ENCODE results near the gene SLC19A1.
"Not testable (repeated sequence)": the region's sequence is repeated elsewhere in the genome, so short reads cannot be mapped to it uniquely, and the experiment has no call there.

Gene SLC19A1

GRCh38 chr21:45572783-45573451 is 30.7 kb upstream of the SLC19A1 start:
- DNase-seq (ENCODE audit: low read depth) = no peak
- no peak overlapping the region for H3K4me3 ChIP-seq (ENCODE audit: low read length)
- no peak for TF ChIP-seq CTCF (conservative IDR thresholded peaks at IDR 0.05; ENCODE audit: low read length)

GRCh38 chr21:45572231-45572630 is 30.0 kb upstream of the SLC19A1 start:
- DNase-seq (ENCODE audit: low read depth) = no peak
- TF ChIP-seq CTCF (conservative IDR thresholded peaks at IDR 0.05; ENCODE audit: low read length) = no peak
- no peak overlapping the region for H3K4me3 ChIP-seq (ENCODE audit: low read length)

DNA sequence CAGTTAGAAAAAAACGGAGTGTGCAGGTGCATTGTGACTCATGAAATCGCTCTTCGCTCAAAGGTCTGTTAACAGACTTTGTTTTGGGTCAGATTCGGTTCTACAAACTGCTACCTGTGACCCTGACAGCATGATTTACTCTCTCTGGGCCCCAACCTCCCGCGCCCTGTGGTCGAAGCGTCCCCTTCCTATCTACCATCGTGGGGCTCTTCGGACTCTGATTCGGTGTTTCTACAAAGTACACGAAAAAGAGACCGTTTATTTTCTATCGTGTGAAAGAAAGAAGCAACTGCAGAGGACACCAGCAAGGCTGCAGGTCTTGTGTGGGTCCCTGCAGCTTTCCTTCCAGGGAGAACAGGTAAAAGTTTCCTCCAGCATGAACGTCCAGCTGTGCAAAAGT is 29.4 kb upstream of the SLC19A1 start:
- H3K4me3 ChIP-seq (ENCODE audit: low read length) = no peak overlapping the region
- TF ChIP-seq CTCF (conservative IDR thresholded peaks at IDR 0.05; ENCODE audit: low read length) = no peak
- DNase-seq (ENCODE audit: low read depth) = no peak

DNA sequence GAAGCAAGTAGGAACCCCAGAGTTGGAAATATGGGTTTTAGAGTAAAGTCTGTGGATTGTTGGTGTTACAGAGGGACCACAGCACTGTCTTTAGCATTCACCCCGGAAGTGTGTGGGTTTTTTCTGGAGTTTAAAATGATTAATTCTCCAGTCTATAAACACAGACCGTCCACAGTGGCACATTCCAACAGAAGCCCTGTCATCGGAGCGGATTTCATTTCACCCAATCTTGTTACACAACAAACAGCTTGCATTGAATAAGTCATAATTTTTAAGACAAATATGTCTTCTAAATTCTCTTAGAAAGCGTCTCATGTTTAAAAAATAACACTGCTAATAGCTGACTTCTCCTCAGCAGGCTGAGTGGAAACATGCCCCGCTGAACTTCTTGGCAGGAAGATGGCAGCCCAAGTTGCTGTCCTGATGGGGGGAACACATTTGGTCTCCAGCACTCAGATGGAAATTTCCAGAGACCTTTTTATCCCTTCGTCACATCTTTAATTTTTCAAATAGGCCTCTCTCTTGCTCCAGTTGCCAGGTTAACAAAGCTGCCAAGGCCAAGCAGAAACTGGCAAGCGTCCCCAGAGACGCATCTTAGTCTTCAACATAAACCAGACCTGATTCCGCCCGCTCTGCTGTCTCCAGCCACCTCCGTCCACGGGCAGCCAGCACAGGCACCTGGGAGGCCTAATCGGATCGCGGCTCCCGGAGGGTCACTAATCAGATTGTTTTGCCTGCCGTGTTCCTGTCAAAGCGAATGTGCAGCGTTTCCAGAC is 28.8 kb upstream of the SLC19A1 start:
- H3K4me3 ChIP-seq (ENCODE audit: low read length) = no peak overlapping the region
- TF ChIP-seq CTCF (conservative IDR thresholded peaks at IDR 0.05; ENCODE audit: low read length) = no peak
- peak; percentile 81 for DNase-seq (ENCODE audit: low read depth)

DNA sequence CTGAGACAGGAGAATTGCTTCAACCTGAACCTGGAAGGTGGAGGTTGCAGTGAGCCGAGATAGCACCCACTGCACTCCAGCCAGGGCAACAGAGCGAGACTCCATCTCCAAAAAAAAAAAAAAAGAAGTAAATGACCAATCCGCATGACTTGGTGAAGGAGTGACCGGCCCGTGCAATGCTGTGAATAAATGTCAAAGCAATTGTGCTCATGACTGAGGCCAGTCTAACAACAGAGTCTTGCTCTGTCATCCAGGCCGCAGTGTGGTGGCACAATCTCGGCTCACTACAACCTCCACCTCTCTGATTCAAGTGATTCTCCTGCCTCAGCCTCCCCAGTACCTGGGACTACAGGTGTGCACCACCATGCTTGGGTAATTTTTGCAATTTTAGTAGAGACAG is 27.8 kb upstream of the SLC19A1 start:
- no peak overlapping the region for H3K4me3 ChIP-seq (ENCODE audit: low read length)
- DNase-seq (ENCODE audit: low read depth) = no peak
- TF ChIP-seq CTCF (conservative IDR thresholded peaks at IDR 0.05; ENCODE audit: low read length) = no peak

DNA sequence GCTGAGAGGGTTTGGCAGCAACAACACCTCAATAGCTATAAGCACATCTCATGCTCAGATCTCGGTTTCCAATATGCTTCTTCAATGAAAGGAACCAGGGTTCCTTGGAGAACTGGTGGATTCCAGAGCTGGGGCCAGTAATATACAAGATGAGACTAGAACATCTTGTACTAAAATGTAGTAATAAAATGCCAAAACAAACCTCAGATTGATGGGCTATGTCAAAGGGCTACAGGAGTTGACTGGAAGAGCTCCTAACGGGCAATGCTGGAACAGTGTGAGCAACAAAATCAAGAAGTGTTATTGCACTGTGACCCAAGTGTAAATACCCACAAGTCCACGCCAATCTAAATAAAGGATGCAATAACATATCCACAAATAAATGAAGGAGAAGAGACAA is 26.1 kb upstream of the SLC19A1 start:
- H3K4me3 ChIP-seq (ENCODE audit: low read length) = no peak overlapping the region
- no peak for DNase-seq (ENCODE audit: low read depth)
- TF ChIP-seq CTCF (conservative IDR thresholded peaks at IDR 0.05; ENCODE audit: low read length) = no peak

- not testable (repeated sequence) for H3K4me3 ChIP-seq (ENCODE audit: low read length); DNase-seq (ENCODE audit: low read depth)
These were observed 21.9 kb upstream of the SLC19A1 start for GRCh38 chr21:45564137-45564536.
